HL-60/S4 treated with phorbol 12-myristate 13-acetate at 8.2 ng/mL for 4 days and 3 days (cell line): ENCODE results near the gene STAC.
"Not testable (repeated sequence)": the region's sequence is repeated elsewhere in the genome, so short reads cannot be mapped to it uniquely, and the experiment has no call there.

ENCODE experiments used
- in situ Hi-C: fragments of 300-500 bp; cut with MboI; formaldehyde crosslinking; loops from 2 replicates; pipeline ENCODE4 v1.15.0; 2022; ENCODE audit warnings: low sequenced_read_pairs

Gene STAC

DNA sequence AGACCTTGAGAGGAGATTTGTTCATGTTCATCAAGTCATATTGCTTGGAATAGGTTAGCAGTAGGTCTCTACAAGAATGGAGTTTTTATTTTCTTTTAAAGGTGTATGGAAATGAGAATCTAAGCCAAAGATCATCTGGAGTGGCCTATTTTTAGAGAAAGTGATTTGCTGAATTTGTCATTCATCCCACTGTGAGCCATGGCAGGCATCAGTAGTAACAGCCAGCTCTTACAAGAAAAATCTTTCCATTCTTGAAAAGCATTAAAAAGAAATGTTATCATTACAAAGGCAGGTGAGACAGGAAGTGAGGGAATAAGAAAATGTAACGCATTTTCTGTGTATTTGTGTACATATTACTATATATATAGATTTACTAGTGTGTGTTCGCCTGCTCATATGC, 29.6 kb downstream of the STAC start:
- in situ Hi-C loops: no loop called here

DNA sequence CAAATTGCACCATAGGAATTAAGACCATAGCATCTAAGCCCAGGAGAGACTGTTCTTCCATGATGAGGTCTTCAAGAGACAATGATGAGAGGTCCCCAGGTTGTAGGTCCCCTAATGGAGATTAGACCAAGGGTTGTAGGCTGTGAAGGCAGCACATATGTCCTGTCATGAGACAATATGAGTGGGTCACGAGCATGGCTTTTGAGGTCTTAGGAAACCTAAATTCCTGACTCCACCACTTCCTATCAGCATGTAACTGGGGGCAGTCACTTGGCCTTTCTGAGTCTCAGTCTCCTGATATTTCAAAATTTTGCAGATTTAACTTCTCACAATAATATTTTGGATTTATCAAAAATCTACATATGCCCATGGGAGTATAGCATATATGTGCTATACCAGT, 31.3 kb downstream of the STAC start:
- in situ Hi-C loops: no loop called here

DNA sequence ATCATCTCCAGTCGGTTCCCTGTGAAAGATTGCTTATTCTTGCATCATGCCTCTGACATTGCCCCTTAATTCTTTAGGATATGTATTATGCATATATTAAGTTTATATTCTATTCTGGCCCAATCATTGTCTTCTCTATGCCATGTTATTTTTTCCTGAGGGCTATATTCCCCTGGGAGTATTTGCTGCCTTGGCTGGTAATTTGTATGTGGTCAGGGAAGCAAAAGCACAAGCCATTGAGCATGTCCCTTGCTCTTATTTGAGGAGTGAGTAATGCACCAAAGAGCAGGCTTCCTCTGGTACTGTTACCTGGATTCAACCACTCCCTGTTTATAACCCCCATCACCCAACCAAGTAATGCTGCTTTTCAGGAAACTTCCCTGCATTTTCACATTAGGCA, 36.3 kb downstream of the STAC start:
- in situ Hi-C loops: no loop called here

DNA sequence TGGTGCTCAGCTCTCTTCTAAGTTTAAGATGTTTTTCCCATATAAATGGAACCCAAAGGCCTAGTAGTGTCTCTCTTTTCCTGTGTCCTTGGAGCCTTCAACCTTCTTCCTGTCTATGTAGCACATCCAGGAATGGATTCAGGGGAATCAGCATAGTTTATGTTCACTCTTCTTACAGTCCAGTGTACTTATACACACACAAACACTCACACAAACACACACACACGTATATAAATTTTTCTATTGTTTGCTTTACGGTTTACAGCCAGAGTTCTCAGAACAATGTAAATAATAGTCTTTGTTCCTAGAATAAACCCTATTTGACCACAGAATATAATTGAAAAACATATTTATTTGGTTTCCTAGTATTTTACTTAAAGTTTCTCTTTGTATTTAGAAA, 36.9 kb downstream of the STAC start:
- in situ Hi-C loops: no loop called here

DNA sequence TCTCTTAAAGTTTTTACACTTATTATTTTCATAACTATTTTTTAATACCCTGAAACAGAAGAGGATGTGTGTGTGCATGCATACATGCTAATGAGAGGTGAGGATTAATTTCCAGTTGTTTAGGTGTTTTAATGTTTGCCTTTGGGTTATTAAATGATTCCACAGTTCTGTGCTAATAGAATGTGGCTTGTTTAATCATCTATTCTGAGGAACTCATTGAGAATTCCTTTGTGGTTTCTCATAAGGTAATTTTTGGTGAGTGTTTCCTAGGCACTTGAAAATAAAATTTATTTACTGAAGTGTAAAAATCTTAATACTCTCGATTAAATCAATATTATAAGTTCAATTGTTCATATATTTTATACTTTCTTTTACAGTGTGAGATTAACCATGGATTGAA, 38.0 kb downstream of the STAC start:
- in situ Hi-C loops: no loop called here

DNA sequence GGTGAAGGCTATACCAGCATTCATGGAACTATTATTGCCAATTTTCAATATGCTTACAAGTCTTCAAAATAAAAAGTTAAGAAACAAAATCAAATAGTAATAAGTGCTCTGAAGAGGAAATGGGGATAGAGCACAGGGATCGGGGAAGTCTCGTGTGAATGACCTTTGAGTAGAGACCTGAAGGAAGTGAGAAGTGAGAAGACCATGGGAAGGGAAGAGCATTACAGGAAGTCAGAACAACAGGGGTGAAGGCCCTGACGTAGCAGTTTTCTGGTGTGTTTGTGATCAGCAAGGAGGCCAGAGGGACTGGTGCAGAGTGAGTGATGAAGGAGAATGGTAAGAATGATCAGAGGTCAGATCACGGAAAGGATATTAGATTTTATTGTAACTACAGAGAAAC, 48.1 kb downstream of the STAC start:
- in situ Hi-C loops: no loop called here

DNA sequence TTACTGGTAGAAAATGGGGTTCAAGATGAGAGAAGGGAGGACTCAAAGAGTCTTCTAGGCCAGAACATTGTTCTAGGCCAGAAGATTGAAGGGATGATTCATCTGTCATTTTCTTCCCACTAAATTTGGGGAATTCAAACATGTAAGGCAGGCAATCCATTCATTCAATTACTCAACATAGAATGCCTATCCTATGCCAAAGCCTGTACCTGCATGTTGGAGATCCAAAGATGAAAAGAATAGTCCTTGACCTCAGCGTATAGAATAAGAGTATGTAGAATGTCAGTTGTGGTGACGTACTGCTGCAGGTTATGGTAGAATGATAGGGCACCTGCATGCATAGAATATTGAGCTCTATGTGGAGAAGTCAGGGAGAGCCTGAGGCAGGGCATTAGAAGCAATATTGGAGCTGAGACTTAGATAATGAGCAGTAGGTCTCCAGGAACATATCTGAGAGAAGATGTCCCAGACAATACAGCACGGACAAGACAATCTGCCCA, 49.7 kb downstream of the STAC start:
- in situ Hi-C loops: no loop called here

DNA sequence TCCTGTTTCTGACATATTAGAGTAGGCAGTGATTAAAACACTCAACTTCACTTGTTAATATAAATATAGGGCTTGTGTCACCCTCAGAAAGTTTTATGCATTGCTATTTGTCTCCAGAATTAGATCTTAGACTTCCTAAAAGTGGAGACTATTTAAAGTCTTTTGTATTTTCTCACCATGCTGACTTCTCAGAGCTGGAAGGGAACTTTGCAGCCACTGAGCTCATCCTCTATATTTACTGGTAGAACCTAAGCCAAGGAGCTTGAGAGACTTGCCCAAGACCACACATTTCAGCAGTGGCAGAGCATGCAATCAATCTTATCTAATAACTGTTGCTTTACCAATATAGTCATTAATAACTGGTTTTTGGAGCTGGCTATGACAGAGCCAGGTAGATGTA, 53.2 kb downstream of the STAC start:
- in situ Hi-C loops: no loop called here

DNA sequence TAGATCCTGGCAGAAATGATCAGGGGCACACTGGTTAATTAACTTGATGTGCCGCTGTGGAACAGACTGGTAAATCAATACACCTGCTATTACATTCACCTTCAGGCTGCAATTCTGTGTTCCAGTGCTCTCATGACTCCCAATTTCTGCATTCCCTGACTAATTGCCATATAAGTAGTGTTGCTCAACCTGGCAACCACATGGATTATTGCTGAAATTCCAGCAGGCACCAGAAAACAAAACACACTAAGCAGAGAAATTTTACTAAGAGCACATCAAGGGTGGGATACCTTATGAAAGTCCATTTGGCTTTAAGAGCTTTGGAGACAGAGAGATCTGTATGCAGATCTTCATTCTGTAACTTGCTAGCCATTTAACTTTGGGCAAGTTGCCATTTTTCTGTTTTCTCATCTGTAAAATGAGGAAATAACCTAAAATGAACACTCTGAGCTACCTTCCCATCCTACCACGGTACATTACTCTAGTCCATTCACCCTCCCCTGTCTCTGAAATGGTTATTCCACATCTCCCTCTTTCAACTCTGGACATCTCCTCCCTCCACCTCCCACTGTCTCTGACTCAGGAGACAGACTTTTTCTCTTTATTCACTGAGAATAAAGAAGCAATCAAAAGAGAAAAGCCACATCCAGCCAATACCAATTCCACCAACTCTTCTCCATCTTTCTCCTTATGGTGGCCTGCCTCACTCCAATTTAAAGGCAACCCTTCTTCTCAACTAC, 54.6 kb downstream of the STAC start:
- in situ Hi-C loops: no loop called here

DNA sequence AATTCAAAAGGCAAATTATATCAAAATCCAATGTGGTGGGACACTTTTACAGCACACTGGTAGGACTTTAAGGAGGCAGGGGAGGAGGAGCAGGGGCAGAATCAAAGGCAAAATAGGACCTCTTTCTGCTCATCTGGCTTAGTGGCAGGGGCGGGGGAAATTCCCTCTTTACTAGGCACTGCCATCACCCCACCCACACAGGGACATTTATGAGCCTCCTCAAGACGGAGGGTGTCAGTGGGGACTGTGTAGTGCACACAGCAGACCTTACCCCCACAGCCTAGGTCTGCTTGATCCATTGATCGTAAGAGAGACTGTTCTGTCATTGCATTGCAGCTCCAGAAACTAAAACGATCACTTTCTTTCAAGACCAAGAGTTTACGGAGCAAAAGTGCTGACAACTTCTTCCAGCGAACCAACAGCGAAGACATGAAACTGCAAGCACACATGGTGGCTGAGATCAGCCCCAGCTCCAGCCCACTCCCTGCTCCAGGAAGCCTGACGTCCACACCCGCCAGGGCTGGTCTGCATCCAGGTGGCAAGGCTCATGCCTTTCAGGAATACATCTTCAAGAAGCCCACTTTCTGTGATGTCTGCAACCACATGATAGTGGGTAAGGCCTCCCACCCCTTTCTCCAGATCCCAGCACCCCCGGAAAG, 62.9 kb downstream of the STAC start:
- in situ Hi-C loops: no loop called here

DNA sequence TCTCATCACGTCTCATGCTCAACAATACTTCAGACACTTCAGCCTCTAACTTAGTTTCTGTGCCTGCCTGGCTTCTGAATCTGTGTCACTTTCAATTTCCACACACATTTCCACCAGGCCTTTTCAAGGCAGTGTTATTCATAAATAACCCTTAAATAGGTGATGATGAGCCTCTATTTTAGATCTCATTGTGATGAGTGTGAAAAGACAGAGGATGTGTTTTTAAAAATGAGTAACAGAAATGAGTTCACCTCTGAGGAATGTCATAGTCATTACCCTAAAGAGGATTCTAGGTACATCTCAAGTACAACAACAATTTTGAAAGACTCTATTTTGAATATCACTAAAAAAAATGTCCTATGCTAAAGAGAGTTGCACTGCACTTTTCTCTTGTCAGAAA, 64.6 kb downstream of the STAC start:
- in situ Hi-C loops: no loop called here

DNA sequence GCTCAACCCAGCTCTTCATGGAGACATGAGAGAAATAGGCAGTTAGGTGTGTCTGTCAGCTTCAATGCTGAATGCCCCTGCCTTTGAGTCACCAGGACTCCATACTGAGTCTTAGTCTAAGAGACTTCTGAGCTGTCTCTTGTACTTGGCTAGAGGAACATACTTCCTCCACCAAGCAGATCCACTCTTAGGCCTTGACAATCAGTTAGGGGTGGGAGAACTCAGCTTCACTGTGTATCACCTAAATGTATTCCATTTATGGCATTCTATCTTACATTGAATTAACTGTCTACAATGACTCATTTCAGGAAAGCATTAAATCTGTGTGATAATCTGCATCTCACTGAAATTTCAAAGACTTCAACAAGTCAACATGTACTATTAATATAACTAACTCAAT, 66.0 kb downstream of the STAC start:
- in situ Hi-C loops: no loop called here

DNA sequence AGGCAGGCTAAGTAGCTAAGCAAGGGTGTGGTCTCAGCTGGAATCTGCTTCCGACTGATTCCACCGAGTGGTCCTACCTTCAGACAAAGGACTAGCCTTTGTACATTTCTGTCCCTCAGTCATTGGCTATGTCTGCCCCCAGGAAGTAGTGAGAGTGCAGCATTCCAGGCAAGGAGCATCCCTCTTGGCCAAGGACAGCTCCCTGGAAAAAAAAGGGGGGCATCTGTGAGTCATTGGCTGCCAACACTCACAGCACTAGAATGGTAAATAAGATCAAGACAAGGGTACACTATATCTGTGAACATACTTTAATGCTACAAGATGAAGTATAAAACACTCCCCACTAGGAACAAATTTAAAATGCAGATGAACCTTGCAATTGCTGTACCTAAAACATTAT, 66.8 kb downstream of the STAC start:
- in situ Hi-C loops: no loop called here

DNA sequence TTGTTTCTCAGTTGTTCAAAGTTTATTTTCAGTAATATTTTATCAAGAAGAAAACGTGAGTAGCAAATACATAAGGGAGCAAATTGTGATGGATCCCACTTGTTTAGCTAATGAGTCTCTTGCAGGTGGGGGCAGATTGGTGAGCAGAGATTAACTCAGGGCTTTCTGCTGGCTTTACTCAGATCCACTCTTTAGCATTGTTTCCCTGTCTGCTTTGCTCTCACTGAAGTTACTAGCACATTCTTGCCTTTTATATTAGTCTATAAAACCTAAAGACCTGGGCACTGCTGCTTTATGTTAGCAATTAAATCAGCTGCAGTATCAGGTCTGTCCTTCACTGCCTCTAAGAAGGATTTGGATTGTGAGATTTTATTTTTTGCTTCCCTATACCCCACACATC, 71.5 kb downstream of the STAC start:
- in situ Hi-C loops: no loop called here

DNA sequence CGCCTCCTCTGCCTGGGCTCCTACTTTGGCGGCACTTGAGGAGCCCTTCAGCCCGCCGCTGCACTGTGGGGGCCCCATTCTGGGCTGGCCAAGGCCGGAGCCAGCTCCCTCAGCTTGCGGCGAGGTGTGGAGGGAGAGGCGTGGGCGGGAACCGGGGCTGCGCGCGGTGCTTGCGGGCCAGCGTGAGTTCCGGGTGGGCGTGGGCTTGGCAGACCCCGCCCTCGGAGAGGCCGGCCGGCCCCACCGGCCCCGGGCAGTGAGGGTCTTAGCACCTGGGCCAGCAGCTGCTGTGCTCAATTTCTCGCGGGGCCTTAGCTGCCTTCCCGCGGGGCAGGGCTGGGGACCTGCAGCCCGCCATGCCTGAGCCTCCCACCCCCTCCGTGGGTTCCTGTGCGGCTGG, 72.9 kb downstream of the STAC start:
- in situ Hi-C loops: not testable (repeated sequence)

DNA sequence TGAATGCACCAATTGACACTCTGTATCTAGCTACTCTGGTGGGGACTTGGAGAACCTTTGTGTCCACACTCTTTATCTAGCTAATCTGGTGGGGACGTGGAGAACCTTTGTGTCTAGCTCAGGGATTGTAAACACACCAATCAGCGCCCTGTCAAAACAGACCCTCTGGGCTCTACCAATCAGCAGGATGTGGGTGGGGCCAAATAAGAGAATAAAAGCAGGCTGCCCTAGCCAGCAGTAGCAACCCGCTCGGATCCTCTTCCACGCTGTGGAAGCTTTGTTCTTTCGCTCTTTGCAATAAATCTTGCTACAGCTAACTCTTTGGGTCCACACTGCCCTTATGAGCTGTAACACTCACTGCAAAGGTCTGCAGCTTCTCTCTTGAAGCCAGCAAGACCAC, 73.6 kb downstream of the STAC start:
- in situ Hi-C loops: not testable (repeated sequence)

DNA sequence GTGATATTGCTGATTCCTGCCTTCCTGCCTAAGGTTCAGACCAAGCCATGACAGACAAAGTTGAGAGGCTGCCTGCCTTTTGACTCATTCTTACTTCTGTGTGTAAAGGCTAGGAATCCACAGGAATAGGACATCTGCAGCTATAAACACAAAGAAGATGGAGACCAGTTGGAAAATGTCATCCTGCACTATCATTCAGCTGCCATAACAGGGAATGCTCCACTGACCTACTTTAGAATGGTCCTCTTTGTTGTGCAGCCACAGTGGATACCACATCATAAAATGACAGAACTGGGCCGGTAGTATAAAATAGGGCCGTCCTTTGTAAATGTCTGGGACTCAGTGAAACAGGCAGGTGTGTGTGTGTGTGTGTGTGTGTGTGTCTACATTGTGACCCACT, 75.1 kb downstream of the STAC start:
- in situ Hi-C loops: no loop called here

DNA sequence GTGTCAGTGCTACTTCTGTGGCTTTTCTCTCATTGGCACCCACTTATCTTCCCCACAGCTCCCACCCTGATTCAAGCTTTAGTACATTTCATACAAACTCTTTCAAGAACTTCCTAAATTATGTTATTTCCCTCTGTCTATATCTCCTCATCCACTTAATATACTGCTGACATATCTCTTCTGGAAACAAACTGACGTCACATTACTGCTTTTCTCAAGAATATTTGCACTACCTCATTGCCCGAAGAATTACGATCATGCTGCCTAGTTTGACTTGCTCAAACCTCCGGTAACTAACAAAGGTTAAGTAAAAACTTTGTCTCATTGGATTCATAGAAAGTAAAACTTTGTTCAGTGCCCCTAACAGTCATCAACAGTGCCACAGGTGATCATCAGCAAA, 76.5 kb downstream of the STAC start:
- in situ Hi-C loops: no loop called here

DNA sequence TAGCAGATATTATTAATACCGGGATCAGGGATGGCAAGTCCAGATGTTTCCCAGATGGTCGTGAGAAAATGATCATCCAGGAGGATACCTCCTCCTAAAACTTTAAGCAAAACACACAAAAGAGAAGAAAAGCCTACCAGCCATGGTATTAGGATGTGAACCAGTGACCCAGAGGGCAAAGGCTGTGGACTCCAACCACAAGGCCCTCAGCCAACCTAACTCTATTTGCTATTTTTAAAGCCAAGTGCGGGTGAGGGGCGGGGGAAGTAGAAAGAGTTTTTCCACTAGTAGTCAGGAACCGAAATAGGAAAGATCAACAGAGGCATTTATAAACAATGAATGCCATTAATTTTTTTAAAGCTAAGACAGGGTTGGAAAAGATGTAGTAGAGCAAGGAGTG, 77.4 kb downstream of the STAC start:
- in situ Hi-C loops: no loop called here

DNA sequence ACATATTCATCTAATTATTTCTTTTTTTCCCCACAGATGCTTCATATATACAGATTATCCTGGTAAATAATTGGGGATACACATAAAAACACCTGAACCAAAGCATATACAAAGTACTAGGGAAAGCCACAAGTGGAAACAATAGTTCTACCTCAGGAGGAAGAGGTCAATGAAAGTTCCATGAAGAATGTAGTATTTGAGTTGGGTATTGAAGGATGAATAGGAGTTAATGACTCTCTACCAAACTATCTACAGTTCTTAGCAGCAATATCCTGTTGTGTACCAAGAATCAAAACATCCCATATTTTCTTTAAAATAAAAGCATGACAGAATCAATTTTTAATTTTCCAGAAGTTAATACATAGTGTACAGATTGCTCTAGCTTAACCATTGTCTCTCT, 78.9 kb downstream of the STAC start:
- in situ Hi-C loops: no loop called here

DNA sequence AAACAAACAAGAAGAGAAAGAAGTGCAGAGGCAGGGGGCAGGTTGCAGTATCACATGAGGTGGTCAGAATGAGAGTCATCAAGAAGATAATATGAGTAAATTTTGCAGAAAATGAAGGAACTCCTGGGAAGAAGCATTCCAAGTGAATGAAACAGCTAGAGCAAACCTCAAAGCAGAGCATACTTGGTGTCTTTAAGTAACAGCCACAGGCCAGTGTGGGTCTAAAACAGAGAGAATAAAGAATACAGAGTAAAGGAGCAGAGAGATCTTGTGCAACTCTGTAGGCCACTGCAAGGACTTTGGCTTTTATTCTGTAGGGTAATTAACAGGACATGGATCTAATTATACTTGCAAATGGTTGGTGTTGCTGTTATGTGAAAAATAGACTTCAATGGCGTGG, 81.3 kb downstream of the STAC start:
- in situ Hi-C loops: no loop called here

DNA sequence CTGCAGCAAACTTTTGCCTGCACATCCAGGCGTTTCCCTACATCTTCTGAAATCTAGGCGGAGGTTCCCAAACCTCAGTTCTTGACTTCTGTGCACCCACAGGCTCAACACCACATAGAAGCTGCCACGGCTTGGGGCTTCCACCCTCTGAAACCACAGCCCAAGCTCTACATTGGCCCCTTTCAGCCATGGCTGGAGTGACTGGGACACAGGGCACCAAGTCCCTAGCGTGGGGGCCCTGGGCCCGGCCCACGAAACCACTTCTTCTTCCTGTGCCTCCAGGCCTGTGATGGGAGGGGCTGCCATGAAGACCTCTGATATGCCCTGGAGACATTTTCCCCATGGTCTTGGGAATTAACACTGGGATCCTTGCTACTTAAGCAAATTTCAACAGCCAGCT, 91.7 kb downstream of the STAC start:
- in situ Hi-C loops: not testable (repeated sequence)

DNA sequence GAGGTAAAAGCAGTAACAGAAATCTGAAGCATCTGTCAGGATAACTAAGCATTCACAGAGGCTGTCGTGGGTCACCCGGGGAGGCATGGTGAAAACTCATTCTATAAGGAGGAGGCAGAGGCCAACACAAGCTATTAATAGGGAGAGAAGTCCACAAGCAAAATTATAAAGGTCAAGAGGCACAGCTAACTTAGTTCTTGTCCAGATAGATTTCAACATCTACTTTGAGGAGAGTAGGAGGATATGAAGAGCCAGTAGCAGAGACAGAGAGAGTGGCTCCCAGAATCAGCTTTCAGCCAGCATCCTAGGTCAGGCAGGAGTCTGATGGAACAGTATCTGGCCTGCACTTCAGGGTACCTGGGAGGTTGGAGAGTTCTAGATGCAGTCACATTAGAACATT, 95.3 kb downstream of the STAC start:
- in situ Hi-C loops: no loop called here
